AML-193 (cell line): ENCODE results near the gene COMTD1.

Experiments
- DNase-seq, 2 experiments: peaks; one replicate each; lab custom pipeline; 2025; lab: John Stamatoyannopoulos, UW

The COMTD1 gene

GRCh38 chr10:75245354-75246250 is 9.8 kb upstream of the COMTD1 start:
- DNase-seq: no peak

GRCh38 chr10:75244487-75245353 is 9.0 kb upstream of the COMTD1 start:
- no peak for DNase-seq

GRCh38 chr10:75243426-75243825 is 7.7 kb upstream of the COMTD1 start:
- no peak for DNase-seq

- DNase-seq: no peak
These were observed 4.7 kb upstream of the COMTD1 start for GRCh38 chr10:75240329-75241076.

- DNase-seq: no peak
These were observed 3.5 kb upstream of the COMTD1 start for GRCh38 chr10:75239096-75239790.

- DNase-seq: no peak
These were observed 2.7 kb upstream of the COMTD1 start for GRCh38 chr10:75238182-75239095.

- no peak for DNase-seq
These were observed 545 bp upstream of the COMTD1 start for GRCh38 chr10:75236178-75236825.

GRCh38 chr10:75234683-75235374 is 928 bp downstream of the COMTD1 start:
- no peak for DNase-seq

GRCh38 chr10:75234017-75234682 is 1.6 kb downstream of the COMTD1 start:
- DNase-seq: peak; percentile 50 to 66

GRCh38 chr10:75233444-75234016 is 2.2 kb downstream of the COMTD1 start:
- no peak for DNase-seq

- no peak for DNase-seq
These were observed 3.8 kb downstream of the COMTD1 start for GRCh38 chr10:75231672-75232581.

- peak; percentile 70 for DNase-seq
These were observed 5.1 kb downstream of the COMTD1 start for GRCh38 chr10:75230600-75231038.

GRCh38 chr10:75229971-75230370 is 5.8 kb downstream of the COMTD1 start:
- DNase-seq: no peak

- DNase-seq: no peak
These were observed 6.9 kb downstream of the COMTD1 start for GRCh38 chr10:75228834-75229233.

- DNase-seq: no peak
These were observed 7.5 kb downstream of the COMTD1 start for GRCh38 chr10:75228278-75228677.

- DNase-seq: no peak
These were observed 9.1 kb downstream of the COMTD1 start for GRCh38 chr10:75226656-75227055.

GRCh38 chr10:75226095-75226494 is 9.7 kb downstream of the COMTD1 start:
- no peak for DNase-seq
